Measurements from ENCODE around the gene EMC7.
"Not testable (repeated sequence)": the region's sequence is repeated elsewhere in the genome, so short reads cannot be mapped to it uniquely, and the experiment has no call there.

The EMC7 gene

DNA sequence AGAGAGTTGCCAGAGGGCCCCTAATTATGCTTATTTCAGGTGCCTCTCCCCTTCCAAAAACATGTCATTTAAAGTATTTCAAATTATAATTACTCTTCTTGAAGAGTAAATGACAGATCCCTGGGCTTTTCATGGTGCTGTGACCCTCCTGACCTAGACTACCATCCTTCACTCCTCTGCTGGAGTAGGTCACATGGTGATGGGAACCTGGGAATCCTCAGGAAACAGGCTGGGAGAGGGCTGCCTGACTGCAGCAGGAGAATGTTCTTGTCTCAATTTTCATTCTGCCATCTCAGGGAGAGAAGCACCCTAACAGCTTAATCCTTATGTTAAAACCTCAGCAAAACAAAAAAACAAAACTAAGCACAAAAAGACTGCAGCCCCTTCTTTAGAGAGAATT, 24.9 kb upstream of the EMC7 start:
- TF ChIP-seq CTCF (IDR thresholded peaks at IDR 0.05): no peak
- Histone ChIP-seq H3K27ac (no peak overlapping the region), H3K36me3 (no peaks in the 10 kb centered on the region), H3K9me3 (no peaks in the 10 kb centered on the region), H3K4me1 (ENCODE audit: control insufficient read depth in 1 of 2, insufficient read depth in 1 of 2, low read depth in 1 of 2, low read length in 1 of 2) (no peaks in the 10 kb centered on the region), H3K27me3 (peaks cover 31% of the 10 kb centered on the region), H3K4me3 (ENCODE audit: low read depth in 1 of 2, low read length in 1 of 2) (no peak overlapping the region)

GRCh38 chr15:34125945-34126344, 24.3 kb upstream of the EMC7 start:
- Histone ChIP-seq H3K9me3 (no peaks in the 10 kb centered on the region), H3K4me1 (ENCODE audit: control insufficient read depth in 1 of 2, insufficient read depth in 1 of 2, low read depth in 1 of 2, low read length in 1 of 2) (no peaks in the 10 kb centered on the region), H3K36me3 (no peaks in the 10 kb centered on the region), H3K27me3 (peaks cover 31% of the 10 kb centered on the region), H3K27ac (no peak overlapping the region), H3K4me3 (ENCODE audit: low read depth in 1 of 2, low read length in 1 of 2) (no peak overlapping the region)
- no peak for TF ChIP-seq CTCF (IDR thresholded peaks at IDR 0.05)

- no peak for TF ChIP-seq CTCF (IDR thresholded peaks at IDR 0.05)
- H3K4me1 ChIP-seq (ENCODE audit: control insufficient read depth in 1 of 2, insufficient read depth in 1 of 2, low read depth in 1 of 2, low read length in 1 of 2): no peaks in the 10 kb centered on the region
- no peak overlapping the region for H3K4me3 ChIP-seq (ENCODE audit: low read depth in 1 of 2, low read length in 1 of 2)
Measured at GRCh38 chr15:34124651-34125050, 23.0 kb upstream of the EMC7 start.

DNA sequence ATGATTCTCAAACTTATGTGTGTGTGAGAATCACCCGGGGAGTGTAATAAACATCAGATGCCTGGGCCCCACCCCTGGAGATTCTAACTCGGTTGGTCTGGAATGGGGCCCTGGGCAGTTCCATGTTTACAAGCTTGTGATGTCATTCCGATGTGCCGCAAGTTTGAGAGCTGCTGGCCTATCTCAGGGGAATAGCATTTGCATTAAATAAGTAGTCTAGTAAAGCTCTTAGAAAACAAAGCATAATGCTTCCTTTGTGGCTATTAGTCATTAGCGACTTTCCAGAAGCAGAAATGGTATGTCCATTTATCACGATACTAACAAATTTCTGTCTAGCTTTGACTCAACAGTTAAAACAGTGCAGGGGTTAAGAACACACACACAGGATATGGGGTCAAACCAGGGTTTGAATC, 21.1 kb upstream of the EMC7 start:
- H3K4me1 ChIP-seq (ENCODE audit: control insufficient read depth in 1 of 2, insufficient read depth in 1 of 2, low read depth in 1 of 2, low read length in 1 of 2): no peaks in the 10 kb centered on the region
- TF ChIP-seq CTCF (IDR thresholded peaks at IDR 0.05): no peak
- no peak overlapping the region for H3K4me3 ChIP-seq (ENCODE audit: low read depth in 1 of 2, low read length in 1 of 2)
- H3K36me3 ChIP-seq: no peaks in the 10 kb centered on the region
- peaks cover 31% of the 10 kb centered on the region for H3K27me3 ChIP-seq
- no peak overlapping the region for H3K27ac ChIP-seq
- H3K9me3 ChIP-seq: no peaks in the 10 kb centered on the region

More at GRCh38 chr15:34124651-34125050, 23.0 kb upstream of the EMC7 start:
- peaks cover 31% of the 10 kb centered on the region for H3K27me3 ChIP-seq
- H3K9me3 ChIP-seq: no peaks in the 10 kb centered on the region
- no peak overlapping the region for H3K27ac ChIP-seq
- no peaks in the 10 kb centered on the region for H3K36me3 ChIP-seq

DNA sequence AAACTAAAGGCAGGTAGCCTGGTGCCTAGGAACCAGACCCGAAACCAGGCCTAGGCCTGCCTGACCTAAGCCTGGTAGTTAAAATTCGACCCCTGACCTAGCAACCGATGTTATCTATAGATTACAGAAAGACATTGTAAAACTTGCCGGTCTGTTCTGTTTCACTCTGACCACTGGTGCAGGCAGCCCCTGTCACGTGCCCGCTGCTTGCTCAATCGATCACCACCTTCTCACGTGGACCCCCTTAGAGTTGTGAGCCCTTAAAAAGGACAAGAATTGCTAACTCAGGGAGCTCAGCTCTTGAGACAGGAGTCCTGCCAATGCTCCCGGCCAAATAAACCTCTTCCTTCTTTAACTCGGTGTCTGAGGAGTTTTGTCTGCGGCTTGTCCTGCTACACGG, 20.1 kb upstream of the EMC7 start:
- H3K4me1 ChIP-seq (ENCODE audit: control insufficient read depth in 1 of 2, insufficient read depth in 1 of 2, low read depth in 1 of 2, low read length in 1 of 2); H3K27ac ChIP-seq; H3K36me3 ChIP-seq; H3K4me3 ChIP-seq (ENCODE audit: low read depth in 1 of 2, low read length in 1 of 2); H3K9me3 ChIP-seq: not testable (repeated sequence)
- H3K27me3 ChIP-seq: peaks cover 26% of the 10 kb centered on the region

DNA sequence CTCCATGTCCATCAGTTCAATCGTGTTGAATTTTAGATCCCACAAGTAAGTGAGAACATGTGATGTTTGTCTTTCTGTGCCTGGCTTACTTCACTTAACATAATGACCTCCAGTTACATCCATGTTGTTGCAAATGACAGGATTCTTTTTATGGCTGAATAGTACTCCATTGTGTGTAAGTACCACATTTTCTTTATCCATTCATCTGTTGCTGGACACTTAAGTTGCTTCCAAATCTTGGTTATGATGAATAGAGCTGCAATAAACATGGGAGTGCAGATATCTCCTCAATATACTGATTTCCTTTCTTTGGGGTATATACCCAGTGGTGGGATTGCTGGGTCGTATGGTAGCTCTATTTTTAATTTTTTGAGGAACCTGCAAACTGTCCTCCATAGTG, 18.8 kb upstream of the EMC7 start:
- H3K27me3 ChIP-seq: peaks cover 12% of the 10 kb centered on the region
- not testable (repeated sequence) for H3K4me1 ChIP-seq (ENCODE audit: control insufficient read depth in 1 of 2, insufficient read depth in 1 of 2, low read depth in 1 of 2, low read length in 1 of 2); H3K4me3 ChIP-seq (ENCODE audit: low read depth in 1 of 2, low read length in 1 of 2); H3K27ac ChIP-seq; H3K9me3 ChIP-seq; H3K36me3 ChIP-seq

GRCh38 chr15:34119291-34119690, 17.6 kb upstream of the EMC7 start:
- Histone ChIP-seq H3K4me3 (ENCODE audit: low read depth in 1 of 2, low read length in 1 of 2) (no peak overlapping the region), H3K27ac (no peak overlapping the region), H3K36me3 (no peaks in the 10 kb centered on the region), H3K27me3 (peaks cover 5% of the 10 kb centered on the region), H3K9me3 (no peaks in the 10 kb centered on the region), H3K4me1 (ENCODE audit: control insufficient read depth in 1 of 2, insufficient read depth in 1 of 2, low read depth in 1 of 2, low read length in 1 of 2) (no peaks in the 10 kb centered on the region)
- TF ChIP-seq CTCF (IDR thresholded peaks at IDR 0.05): no peak
